Body of pancreas (tissue), 4 donors: Measurements from ENCODE around the gene PLA2G2F. TPM values are rescaled to one million over a fixed set of nuclear protein-coding genes. Genes with fewer than 3 reads are reported as not detected.

ENCODE experiments used
- ATAC-seq: fragments of 150-250 bp; one replicate; pipeline ENCODE4 v1.9.1; 2016
- DNase-seq, 4 donors: peaks; one replicate each; pipeline ENCODE4 v3.0.0-alpha.2; 2019
- H3K27ac ChIP-seq, 4 donors: fragments of 200-600 bp; sonication (generic); 1 replicate in 3 of 4; 2 replicates in 1 of 4; pipeline versions ENCODE4 v1.5.1 to v1.6.1; 2016 to 2019; ENCODE audit warnings: mild to moderate bottlenecking in 1 of 4, mixed read lengths in 1 of 4, moderate library complexity in 1 of 4
- H3K27me3 ChIP-seq, 2 donors: fragments of 200-600 bp; sonication (generic); one replicate each; pipeline ENCODE4 v1.6.0; 2016; ENCODE audit warnings: mild to moderate bottlenecking in 1 of 2
- H3K36me3 ChIP-seq, 2 donors: fragments of 200-600 bp; sonication (generic); replicated peaks in 1 of 2; 2 replicates each; pipeline ENCODE4 v1.5.1; 2016; ENCODE audit warnings: low read depth in 2 of 2; ENCODE audit not compliant: insufficient read depth in 1 of 2
- H3K4me1 ChIP-seq: fragments of 200-600 bp; sonication (generic); one replicate; pipeline ENCODE4 v1.6.0; 2016
- H3K4me3 ChIP-seq, 2 donors: fragments of 200-600 bp; sonication (generic); 1 replicate in 1 of 2; 2 replicates in 1 of 2; pipeline ENCODE4 v1.5.1; 2016 to 2019
- H3K9me3 ChIP-seq, 3 donors: fragments of 200-600 bp; sonication (generic); 1 replicate in 2 of 3; 2 replicates in 1 of 3; pipeline ENCODE4 v1.5.1; 2016
- POLR2A ChIP-seq, 3 donors: fragments of 450-650 bp; IDR thresholded peaks; one replicate each; pipeline ENCODE4 v1.6.1; 2016; ENCODE audit warnings: antibody characterized with exemption in 3 of 3, mild to moderate bottlenecking in 2 of 3
- WGBS, 2 donors: methylation state at CpG; one replicate each; pipeline ENCODE4 v1.1.5; 2017; 5-methylcytosine and 5-hydroxymethylcytosine counted together
- intact Hi-C: fragments of 100-400 bp; cut with DNase I; formaldehyde crosslinking; loops from one replicate; pipeline ENCODE4 v1.15.1; 2023
- total RNA-seq, 2 donors: library from RNA; depleted of rRNA; stranded (reverse); fragments of >200 nt; gene quantifications; one replicate each; pipeline ENCODE4 v1.1.0, GENCODE V29; 2016
- TF ChIP-seq, protein P1 (sequence below), 7 experiments: fragments of 450-650 bp in 4 of 7; fragments of 200-600 bp in 3 of 7; sonication (generic) in 3 of 7; IDR thresholded peaks; one replicate each; pipeline ENCODE4 v1.5.1; 2016 to 2019; ENCODE audit warnings: antibody characterized with exemption in 7 of 7

Gene PLA2G2F
- total RNA-seq, 2 donors from 2014 or later, result not detected

DNA sequence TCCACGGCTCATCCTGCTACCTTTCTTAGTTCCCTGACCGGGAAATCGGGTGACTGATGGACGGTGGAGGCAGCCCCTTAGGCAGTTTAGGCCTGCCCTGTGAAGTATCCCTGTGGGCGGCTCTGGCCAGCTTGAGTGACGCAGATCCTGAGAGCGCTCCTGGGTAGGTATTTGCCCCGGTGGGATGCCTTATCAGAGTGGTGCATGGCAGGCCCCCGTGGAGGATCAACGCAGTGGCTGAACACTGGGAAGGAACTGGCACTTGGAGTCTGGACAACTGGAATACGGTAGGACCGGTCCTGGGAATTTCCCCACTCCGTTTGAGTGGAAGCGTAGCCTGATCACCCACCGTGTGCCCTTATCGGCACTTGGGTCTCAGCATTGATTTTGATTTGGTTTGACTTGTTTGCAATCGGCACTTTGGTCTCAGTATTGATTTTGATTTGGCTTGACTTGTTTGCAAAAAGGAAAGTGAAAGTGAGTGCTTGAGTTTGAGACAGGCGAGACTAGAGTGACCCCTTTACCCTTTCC, 15.2 kb downstream of the PLA2G2F start:
- ATAC-seq, result peak; percentile 16
- Histone ChIP-seq H3K9me3 (peaks cover 0 to under 1% (median 0%) of the 10 kb centered on the region in 3 donors), H3K27ac (peak overlapping the region in 2 of 4 donors; percentile 43 to 56), H3K4me3 (no peak overlapping the region), H3K4me1 (peaks cover 19% of the 10 kb centered on the region), H3K27me3 (no peaks in the 10 kb centered on the region), H3K36me3 (no peaks in the 10 kb centered on the region)
- WGBS, 2 donors, result 45 to 51% methylated on average over 13 to 18 of the region's 18 CpGs
- peak in 2 of 4 donors; percentile 12 to 19 for DNase-seq
- intact Hi-C loops, result no loop called here
- TF ChIP-seq POLR2A (IDR thresholded peaks at IDR 0.05), result no peak
- TF ChIP-seq, protein P1, sequence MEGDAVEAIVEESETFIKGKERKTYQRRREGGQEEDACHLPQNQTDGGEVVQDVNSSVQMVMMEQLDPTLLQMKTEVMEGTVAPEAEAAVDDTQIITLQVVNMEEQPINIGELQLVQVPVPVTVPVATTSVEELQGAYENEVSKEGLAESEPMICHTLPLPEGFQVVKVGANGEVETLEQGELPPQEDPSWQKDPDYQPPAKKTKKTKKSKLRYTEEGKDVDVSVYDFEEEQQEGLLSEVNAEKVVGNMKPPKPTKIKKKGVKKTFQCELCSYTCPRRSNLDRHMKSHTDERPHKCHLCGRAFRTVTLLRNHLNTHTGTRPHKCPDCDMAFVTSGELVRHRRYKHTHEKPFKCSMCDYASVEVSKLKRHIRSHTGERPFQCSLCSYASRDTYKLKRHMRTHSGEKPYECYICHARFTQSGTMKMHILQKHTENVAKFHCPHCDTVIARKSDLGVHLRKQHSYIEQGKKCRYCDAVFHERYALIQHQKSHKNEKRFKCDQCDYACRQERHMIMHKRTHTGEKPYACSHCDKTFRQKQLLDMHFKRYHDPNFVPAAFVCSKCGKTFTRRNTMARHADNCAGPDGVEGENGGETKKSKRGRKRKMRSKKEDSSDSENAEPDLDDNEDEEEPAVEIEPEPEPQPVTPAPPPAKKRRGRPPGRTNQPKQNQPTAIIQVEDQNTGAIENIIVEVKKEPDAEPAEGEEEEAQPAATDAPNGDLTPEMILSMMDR (IDR thresholded peaks at IDR 0.05), result no peak

DNA sequence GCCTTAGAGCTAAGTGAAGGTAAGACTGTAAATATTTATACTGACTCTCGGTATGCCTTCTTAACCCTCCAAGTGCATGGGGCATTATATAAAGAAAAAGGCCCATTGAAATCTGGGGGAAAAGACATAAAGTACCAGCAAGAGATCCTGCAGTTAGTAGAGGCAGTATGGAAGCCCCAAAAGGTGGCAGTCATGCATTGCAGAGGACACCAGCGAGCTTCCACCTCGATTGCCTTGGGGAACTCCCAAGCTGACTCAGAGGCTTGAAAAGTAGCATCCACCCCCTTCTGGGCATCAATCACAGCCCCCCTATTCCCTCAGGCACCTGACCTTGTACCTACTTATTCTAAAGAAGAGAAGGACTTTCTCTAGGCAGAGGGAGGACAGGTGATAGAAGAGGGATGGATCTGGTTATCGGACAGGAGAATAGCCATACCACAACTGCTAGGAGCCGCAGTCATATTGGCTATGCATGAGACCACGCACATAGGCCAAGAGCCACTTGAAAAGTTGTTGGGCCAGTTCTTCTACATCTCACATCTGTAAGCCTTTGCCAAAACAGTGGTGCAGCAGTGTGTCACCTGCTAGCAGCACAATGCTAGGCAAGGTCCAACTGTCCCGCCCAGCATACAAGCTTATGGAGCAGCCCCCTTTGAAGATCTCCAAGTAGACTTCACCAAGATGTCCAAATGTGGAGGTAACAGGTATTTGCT, 19.4 kb downstream of the PLA2G2F start:
- no peak for TF ChIP-seq POLR2A (IDR thresholded peaks at IDR 0.05)
- TF ChIP-seq, protein P1 (IDR thresholded peaks at IDR 0.05), result no peak
- ATAC-seq (no peak), DNase-seq (no peak)
- Histone ChIP-seq H3K9me3 (peaks cover 0 to 37% (median 0%) of the 10 kb centered on the region in 3 donors), H3K4me3 (no peak overlapping the region), H3K4me1 (peaks cover 9% of the 10 kb centered on the region), H3K27ac (no peak overlapping the region), H3K27me3 (no peaks in the 10 kb centered on the region), H3K36me3 (no peaks in the 10 kb centered on the region)
- WGBS, 2 donors, result 78 to 89% methylated on average over 6 to 7 of the region's 7 CpGs
- intact Hi-C loops, result no loop called here

DNA sequence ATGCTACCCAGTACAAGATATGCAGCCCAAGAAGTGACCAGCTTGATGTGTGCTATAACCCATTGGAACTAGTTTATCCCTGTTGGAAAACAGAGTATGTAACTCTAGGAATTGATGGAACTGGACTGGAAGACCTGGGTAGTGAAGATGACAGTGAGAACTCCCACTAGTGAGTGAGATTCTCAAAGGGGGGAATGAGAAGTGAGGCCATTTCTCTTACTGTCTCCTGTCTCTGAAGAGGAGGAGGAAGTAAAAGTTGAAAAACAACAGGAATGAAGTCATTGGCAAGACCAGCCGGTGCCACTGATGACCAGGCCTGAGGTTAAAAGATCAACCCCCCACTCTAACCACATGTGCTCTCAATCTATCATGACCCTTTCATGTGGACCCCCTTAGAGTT, 20.9 kb downstream of the PLA2G2F start:
- DNase-seq, result no peak
- Histone ChIP-seq H3K9me3 (peaks cover 0 to 37% (median 0%) of the 10 kb centered on the region in 3 donors), H3K27me3 (no peaks in the 10 kb centered on the region), H3K27ac (no peak overlapping the region), H3K4me3 (no peak overlapping the region), H3K36me3 (no peaks in the 10 kb centered on the region), H3K4me1 (no peaks in the 10 kb centered on the region)
- WGBS, 2 donors, result 50 to 52% methylated on average over 1 of the region's 1 CpG
- no peak for ATAC-seq
- TF ChIP-seq, protein P1 (IDR thresholded peaks at IDR 0.05), result no peak
- TF ChIP-seq POLR2A (IDR thresholded peaks at IDR 0.05), result no peak
- intact Hi-C loops, result no loop called here

DNA sequence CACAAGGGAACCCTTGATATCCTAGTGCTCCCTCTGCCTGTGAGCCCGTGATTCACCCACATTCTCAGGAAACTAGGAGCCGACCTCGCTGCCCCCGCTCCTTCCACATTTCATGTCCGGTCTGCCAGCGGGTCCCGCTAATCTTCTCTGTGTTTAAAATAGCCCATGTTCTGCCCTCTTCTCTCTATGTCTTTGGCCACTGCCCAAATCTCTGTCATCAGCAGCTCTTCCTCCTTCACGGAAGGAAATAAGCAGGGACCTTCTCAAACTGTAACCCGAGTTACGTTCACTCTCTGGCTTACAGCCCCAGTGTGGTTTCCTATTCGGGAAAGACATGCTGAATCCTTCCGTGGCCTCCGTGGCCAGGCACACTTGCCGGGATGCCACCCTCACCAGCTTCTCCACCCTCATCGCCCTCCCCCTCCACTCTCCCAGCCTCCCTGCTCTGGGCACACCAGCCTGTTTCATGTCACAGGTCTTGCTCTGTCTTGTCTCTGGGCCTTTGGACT, 25.6 kb downstream of the PLA2G2F start:
- intact Hi-C loops, result no loop called here
- no peak overlapping the region for H3K4me3 ChIP-seq
- no peak overlapping the region for H3K27ac ChIP-seq
- H3K4me1 ChIP-seq, result no peaks in the 10 kb centered on the region
- 70 to 89% methylated on average over 15 of the region's 15 CpGs for WGBS, 2 donors
- peak in 1 of 4 donors; percentile 58 for DNase-seq
- no peak for TF ChIP-seq POLR2A (IDR thresholded peaks at IDR 0.05)
- TF ChIP-seq, protein P1 (IDR thresholded peaks at IDR 0.05), result no peak
- no peak for ATAC-seq
- peaks cover 0 to 37% (median 0%) of the 10 kb centered on the region in 3 donors for H3K9me3 ChIP-seq
- no peaks in the 10 kb centered on the region for H3K27me3 ChIP-seq
- no peaks in the 10 kb centered on the region for H3K36me3 ChIP-seq
